HG03558 (cell line): ENCODE results near the gene TES.
"Not testable (repeated sequence)": the region's sequence is repeated elsewhere in the genome, so short reads cannot be mapped to it uniquely, and the experiment has no call there.

Source experiments
- ATAC-seq: cut with Tn5 transposase; IDR thresholded peaks from one replicate; pipeline ENCODE4 v1.9.1; 2021; ENCODE audit warnings: moderate number of reproducible peaks; ENCODE audit not compliant: unreplicated experiment; ENCODE audit errors: extremely low read depth

The TES gene

DNA sequence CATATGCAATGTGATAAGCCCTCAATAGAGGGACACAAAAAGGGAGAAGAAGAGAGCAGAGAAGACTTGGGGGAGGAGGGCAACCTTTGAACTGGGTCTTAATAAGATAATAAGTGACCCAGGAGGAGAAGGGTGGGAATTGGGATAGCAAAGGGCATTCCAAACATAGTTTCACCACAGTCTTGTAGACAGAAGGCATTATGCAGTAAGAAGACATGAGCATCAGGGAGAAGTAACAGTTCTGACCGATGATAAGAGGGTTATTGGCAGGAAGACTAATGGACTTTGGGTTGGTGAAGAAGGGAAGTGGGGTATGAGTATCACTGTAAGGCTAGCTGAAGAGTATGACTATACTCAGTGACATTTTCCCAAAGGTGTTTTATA lies 63.6 kb downstream of the TES start:
- ATAC-seq, result no peak

DNA sequence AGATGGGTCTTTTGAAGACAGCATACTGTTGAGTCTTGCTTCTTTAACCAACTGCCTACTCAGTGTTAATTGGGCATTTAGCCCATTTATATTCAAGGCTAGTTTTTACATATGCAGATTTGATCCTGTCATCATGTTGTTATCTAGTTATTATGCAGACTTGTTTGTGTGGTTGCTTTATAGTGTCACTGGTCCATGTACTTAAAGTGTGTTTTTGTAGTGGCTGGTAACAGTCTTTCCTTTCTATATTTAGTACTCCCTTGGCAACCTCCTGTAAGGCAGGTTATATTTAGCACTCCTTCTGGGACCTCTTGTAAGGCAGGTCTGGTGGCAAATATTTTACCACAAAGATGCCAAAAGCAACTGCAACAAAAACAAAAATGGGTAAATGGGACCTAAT lies 66.7 kb downstream of the TES start:
- ATAC-seq, result no peak

DNA sequence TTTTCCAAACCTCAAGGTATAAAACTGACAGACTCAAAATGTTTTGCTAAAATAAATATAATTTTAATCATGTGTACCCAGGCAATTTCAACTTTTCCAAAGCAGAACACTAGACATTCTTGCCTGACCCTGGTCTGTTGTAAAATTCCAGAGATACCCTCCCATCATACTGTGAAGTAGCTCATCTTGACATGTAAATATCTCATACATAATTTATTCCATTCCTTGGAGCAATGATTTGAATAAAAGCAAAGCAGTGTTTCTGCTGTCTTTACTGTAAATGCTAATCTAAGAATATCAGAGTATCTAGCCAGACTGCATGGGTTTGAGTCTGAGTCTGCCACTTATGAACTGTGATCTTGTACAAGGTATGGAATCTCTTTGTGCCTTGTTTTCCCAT lies 68.9 kb downstream of the TES start:
- no peak for ATAC-seq

DNA sequence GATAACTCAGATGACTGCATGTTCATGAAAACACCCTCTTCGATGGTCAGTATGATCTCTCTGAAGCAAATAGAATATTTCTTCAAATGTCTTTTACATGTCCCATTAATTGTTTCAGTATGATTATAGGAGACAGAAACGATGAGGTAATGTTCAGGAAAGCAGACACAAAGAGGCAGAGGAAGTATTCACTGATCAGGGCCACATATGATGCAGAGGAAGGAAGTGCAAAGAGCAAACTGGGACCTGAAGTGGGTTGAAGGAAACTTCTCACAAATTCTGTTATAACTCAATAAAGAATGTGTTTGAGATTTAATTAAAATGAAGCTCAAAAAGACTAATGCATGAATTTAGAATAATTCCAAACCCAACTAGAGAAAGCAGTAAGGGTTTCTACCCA lies 70.5 kb downstream of the TES start:
- no peak for ATAC-seq

DNA sequence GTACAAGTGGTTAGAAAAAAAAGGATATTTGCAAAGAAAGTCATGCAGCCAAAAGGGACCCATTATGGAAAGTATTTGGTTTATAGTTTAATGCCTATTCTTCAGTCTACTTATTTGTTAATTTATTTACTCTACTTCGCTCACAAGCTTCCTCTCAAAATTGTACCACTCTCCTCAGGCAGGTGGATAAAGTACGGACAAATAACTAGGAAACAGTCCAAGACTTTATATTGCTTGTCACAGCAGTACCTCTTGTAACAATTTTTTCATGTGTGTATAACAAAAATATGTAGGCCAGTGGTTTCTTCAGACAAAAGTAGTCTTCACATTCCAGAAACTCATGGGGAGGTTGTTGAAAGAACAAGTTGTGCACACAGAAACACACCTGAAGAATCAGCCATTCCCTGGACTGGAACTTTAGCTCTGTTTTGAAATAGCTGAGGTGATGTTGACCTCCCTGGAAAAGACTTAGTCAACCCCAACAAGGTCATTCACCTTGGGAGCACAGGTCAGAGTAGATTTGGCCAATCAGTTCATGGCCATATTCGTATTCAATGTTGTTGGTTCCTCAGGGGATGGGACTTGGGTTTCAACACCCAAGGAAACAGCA lies 73.4 kb downstream of the TES start:
- no peak for ATAC-seq

DNA sequence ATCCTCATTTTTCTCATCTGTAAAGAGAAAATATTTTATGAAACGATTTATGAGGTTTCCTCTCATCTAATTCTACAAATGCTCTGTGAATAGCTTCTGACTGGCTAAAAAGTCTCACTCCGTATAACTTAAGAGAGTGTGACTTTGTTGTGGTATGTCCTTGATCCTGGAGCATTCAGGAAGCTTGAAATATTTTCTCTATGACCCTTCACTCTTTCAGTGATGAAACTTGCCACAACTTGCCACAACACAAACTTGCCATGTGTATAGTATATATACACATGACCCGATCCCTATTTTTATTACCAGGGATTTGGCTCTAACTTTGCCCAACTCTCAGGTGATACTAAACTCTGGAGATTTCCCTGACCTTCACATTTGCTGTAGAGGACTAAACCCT lies 74.1 kb downstream of the TES start:
- no peak for ATAC-seq

DNA sequence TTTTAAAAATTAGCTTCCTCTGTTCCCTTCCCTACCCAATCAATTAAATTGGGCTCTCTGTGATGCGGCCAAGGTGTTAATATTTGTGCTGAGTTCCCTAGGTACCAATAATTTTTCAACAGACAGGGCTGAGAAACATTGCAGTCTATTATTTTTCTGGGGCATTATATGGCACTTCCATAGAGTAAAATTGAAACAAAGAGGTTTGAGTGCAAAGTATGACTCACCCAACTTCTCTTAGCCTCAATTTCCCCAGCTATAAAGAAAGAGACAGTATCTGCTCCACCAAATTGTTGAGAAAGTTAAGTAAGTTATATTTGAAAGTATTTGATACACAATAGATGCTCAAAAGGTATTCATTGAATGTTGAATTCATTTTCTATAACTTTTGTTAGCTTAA lies 74.9 kb downstream of the TES start:
- no peak for ATAC-seq

DNA sequence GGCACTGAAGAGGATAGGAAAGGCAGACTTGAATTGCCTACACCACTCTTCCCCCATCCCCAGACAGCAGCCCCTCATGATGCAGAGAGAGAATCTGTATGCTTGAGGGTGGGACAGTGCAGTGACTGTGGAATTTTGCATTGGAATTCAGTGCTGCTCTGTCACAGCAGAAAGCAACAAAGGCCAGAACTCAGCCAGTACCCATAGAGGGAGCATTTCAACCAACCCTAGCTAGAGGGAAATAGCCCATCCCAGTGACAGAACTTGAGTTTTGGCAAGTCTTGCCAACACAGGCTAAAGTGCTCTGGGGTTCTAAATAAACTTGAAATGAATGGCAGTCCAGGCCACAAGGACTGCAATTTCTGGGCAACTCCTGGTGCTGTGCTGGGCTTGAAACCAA lies 80.4 kb downstream of the TES start:
- ATAC-seq, result no peak

DNA sequence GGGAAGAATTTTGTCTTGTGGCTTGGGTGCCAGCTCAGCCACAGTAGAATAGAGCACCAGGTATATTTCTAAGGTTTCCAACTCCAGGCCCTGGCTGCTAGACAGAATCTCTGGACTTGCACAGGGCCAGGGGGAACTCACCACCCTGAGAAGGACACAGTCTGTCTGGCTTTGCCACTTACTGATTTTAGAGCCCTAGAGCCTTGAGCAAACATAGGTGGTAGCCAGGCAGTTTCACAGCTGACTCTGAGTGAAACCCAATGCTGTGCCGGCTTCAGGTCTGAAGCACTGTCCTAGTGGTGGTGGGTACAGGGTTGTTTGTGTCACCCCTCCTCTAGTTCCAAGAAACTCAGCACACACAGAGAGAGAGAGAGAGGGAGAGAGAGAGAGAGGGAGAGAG lies 81.6 kb downstream of the TES start:
- ATAC-seq, result no peak

DNA sequence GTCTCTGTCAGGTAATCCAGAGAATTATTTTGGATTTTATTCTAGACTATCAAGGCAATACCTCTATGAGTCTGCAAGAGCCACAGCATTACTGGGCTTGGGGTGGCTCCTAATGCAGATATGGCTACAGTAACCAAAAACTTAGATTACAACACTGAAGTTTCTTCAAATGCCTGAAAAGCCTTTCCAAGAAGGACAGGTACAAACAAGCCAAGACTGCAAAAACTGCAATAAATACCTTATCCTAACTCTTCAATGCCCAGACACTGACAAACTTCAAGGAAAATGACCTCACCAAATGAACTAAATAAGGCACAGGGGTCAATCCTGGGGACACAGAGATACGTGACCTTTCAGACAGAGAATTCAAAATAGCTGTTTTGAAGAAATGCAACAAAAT lies 82.0 kb downstream of the TES start:
- ATAC-seq, result no peak

DNA sequence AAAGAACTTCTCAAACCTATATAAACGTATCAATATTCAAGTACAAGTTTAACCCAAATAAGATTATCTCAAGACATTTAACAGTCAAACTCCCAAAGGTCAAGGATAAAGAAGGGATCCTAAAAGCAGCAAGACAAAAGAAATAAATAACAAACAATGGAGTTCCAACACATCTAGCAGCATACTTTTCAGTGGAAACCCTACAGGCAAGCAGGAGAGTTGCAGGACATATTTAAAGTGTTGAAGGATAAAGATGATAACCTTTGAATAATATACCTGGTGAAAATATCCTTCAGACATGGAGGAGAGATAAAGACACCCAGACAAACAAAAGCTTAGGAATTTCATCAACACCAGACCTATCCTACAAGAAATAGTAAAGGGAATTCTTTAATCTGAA lies 82.8 kb downstream of the TES start:
- no peak for ATAC-seq

DNA sequence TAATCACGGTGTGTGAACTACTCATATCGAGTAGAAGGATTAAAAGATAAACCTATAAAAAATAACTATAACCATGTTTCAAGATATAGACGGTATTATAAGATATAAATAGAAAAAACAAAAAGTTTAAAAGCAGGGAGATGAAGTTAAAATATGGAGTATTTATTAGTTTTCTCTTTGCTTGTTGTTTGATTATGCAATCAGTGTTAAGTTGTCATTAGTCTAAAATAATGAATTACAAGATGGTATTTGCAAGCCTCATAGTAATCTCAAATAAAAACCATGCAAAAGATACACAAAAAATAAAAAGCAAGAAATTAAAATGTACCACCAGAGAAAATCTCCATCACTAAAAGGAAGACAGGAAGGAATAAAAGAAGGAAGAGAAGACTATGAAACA lies 83.3 kb downstream of the TES start:
- ATAC-seq, result no peak

DNA sequence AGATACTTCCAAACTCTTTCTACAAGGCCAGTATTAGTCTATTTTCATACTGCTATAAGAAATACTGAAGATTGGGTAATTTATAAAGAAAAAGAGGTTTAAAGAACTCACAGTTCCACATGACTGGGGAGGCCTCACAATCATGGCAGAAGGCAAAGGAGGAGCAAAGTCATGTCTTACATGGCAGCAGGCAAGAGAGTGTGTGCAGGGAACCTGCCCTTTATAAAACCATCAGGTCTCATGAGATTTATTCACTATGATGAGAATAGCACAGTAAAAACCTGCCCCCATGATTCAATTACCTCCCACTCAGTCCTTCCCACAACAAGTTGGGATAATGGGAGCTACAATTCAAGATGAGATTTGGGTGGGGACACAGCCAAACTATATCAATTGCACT lies 85.6 kb downstream of the TES start:
- ATAC-seq, result not testable (repeated sequence)

DNA sequence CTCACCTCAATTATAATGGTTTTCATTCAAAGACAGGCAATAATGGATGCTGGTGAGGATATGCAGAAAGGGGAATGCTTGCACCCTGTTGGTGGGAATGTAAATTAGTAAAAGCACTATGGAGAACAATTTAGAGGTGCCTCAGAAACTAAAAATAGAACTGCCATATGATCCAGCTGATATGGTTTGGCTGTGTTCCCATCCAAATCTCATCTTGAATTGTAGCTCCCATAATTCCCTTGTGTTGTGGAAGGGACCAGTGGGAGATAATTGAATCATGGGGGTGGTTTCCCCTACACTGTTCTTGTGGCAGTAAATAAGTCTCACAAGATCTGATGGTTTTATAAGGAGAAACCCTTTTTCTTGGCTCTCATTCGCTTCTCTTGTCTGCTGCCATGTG lies 87.7 kb downstream of the TES start:
- ATAC-seq, result no peak

DNA sequence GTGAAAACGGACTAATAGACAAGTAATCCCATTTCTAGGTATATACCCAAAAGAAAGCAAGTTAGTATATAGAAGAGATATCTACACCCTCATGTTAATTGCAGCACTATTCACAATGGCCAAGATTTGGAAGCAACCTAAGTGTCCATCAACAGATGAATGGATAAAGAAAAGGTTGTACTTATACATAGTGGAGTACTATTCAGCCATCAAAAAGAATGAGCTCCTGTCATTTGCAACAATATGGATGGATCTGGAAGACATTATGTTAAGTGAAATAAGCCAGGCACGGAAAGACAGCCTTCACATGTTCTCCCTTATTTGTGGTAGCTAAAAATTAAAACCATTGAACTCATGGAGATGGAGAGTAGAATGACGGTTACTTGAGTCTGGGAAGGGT lies 88.2 kb downstream of the TES start:
- no peak for ATAC-seq

DNA sequence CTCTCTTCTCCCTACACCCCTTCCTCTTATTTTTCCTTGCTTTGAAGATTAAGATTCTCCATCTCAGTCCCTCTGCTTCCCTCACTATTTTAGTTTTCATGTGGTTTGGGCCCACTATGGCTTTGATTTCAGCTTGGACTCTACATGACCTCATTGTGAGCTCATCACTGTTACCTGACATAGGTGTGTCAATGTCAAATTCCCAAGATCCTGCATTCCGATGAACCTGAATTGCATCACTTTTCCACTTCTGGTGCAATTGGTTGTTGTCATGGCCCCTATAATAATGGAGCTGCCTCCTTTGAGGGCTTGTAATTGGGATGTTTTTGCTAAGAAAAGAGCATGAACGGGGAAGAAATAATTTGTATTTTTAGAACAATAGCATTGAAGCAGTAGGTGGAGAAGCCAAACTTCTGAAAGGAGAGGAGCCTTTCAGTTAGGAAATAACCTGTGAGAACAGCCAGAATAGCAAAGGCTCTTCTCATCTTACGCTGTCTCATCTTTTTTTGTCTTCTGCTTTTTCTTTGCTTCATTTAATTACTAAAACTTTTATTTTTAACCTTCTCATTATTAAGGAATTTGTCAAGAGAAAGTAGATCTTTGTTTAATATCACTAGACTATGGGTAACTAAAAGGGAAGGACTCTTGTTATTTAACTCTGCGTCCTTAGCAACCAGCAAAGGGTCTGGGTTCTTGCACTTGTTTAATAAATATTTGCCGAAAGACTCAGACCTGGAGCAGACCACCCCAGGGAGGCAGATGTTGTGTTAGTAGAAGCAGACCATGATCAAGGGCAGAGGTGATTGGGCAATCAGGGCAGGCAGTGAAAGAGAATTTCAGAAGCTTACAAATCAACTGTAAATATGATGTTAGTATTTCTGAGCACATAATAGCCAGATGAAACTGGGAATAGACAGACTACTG lies 95.4 kb downstream of the TES start:
- no peak for ATAC-seq

DNA sequence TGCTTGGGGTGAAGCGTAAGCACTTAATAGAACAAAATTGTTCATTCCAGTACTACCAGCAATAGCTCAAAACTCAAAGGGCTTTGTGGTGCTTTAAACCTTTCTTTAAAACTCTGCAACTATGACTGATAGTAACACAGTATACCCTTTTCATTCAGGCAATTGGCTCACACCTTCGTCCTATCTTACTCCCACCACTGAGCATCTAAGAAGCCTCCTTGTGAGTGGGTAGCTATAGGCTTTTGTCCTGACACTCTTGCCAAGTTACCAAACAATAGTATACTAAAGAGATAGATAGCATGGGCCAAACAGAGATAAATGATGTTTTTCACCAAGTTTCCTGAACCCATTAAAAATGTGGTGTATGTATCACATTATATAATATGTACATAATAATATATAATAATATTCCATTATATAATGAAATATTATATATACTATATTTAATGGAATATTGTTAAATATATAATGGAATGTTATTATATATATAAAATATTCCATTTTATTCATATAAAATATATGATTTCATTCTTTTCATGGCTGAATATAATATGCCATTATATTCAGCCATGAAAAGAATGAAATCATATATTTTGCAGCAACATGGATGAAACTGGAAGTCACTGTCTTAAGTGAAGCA lies 96.2 kb downstream of the TES start:
- ATAC-seq, result no peak

DNA sequence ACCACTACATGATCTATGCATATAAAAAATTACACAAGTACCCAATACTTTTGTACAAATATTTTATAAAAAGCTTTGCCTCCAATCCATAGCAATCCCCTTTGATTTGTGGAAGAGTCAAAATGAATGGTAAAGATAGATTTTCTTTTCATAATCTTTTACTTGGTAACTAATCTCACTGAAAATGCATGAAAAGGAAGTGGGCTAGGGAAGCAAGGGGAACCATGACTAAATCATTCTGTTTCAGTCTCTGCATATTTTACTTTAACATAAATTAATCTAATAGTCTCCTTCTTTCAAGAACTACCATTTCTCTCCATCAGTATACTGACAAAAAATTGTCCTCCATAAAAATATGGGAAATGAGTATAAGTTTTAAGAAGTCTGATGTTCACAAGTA lies 96.9 kb downstream of the TES start:
- no peak for ATAC-seq
